ENCODE measurements around the gene ABCF2. TPM values are rescaled to one million over a fixed set of nuclear protein-coding genes. Genes with fewer than 3 reads are reported as not detected.

The ABCF2 gene
- total RNA-seq, 2 donors from 2014 or later = 25.3 to 44.1 TPM

- Histone ChIP-seq H3K9me3 (no peaks in the 10 kb centered on the region), H3K36me3 (no peaks in the 10 kb centered on the region), H3K27ac (no peak overlapping the region), H3K27me3 (replicated peaks; ENCODE audit: insufficient read depth) (no peaks in the 10 kb centered on the region), H3K4me1 (ENCODE audit: control insufficient read depth in 1 of 2, low read depth in 2 of 2) (no peaks in the 10 kb centered on the region), H3K4me3 (no peak overlapping the region)
- TF ChIP-seq CTCF (IDR thresholded peaks at IDR 0.05) = no peak
- DNase-seq (ENCODE audit: low spot score) (no peak), ATAC-seq (ENCODE audit: insufficient number of reproducible peaks, low FRiP score, low read depth) (no peak)
Observed at GRCh38 chr7:151181011-151181431, 46.0 kb downstream of the ABCF2 start.

- Histone ChIP-seq H3K4me3 (no peak overlapping the region), H3K9me3 (no peaks in the 10 kb centered on the region), H3K27me3 (replicated peaks; ENCODE audit: insufficient read depth) (peaks cover 4% of the 10 kb centered on the region), H3K4me1 (ENCODE audit: control insufficient read depth in 1 of 2, low read depth in 2 of 2) (peaks cover 0 to under 1% of the 10 kb centered on the region in 2 donors), H3K36me3 (no peaks in the 10 kb centered on the region), H3K27ac (no peak overlapping the region)
- ATAC-seq (ENCODE audit: insufficient number of reproducible peaks, low FRiP score, low read depth) (no peak), DNase-seq (ENCODE audit: low spot score) (no peak)
- no peak for TF ChIP-seq CTCF (IDR thresholded peaks at IDR 0.05)
Observed at GRCh38 chr7:151179946-151180345, 47.1 kb downstream of the ABCF2 start.

- ATAC-seq (ENCODE audit: insufficient number of reproducible peaks, low FRiP score, low read depth) (no peak), DNase-seq (ENCODE audit: low spot score) (no peak)
- Histone ChIP-seq H3K36me3 (no peaks in the 10 kb centered on the region), H3K9me3 (no peaks in the 10 kb centered on the region), H3K27me3 (replicated peaks; ENCODE audit: insufficient read depth) (peaks cover 4% of the 10 kb centered on the region), H3K4me3 (no peak overlapping the region), H3K27ac (no peak overlapping the region), H3K4me1 (ENCODE audit: control insufficient read depth in 1 of 2, low read depth in 2 of 2) (peaks cover 0 to 6% of the 10 kb centered on the region in 2 donors)
- no peak for TF ChIP-seq CTCF (IDR thresholded peaks at IDR 0.05)
Observed at GRCh38 chr7:151179287-151179860, 47.6 kb downstream of the ABCF2 start.

GRCh38 chr7:151178831-151179230 is 48.2 kb downstream of the ABCF2 start:
- no peak for ATAC-seq (ENCODE audit: insufficient number of reproducible peaks, low FRiP score, low read depth)
- TF ChIP-seq CTCF (IDR thresholded peaks at IDR 0.05) = no peak
- H3K27me3 ChIP-seq (replicated peaks; ENCODE audit: insufficient read depth) = peaks cover 4% of the 10 kb centered on the region

GRCh38 chr7:151178236-151178635 is 48.8 kb downstream of the ABCF2 start:
- H3K4me3 ChIP-seq = no peak overlapping the region
- ATAC-seq (ENCODE audit: insufficient number of reproducible peaks, low FRiP score, low read depth) (no peak), DNase-seq (ENCODE audit: low spot score) (no peak)
- TF ChIP-seq CTCF (IDR thresholded peaks at IDR 0.05) = no peak
- no peaks in the 10 kb centered on the region for H3K36me3 ChIP-seq
- peaks cover 4% of the 10 kb centered on the region for H3K27me3 ChIP-seq (replicated peaks; ENCODE audit: insufficient read depth)
- H3K4me1 ChIP-seq (ENCODE audit: control insufficient read depth in 1 of 2, low read depth in 2 of 2) = peaks cover 0 to 7% of the 10 kb centered on the region in 2 donors
- H3K27ac ChIP-seq = no peak overlapping the region
- no peaks in the 10 kb centered on the region for H3K9me3 ChIP-seq

More at GRCh38 chr7:151178831-151179230, 48.2 kb downstream of the ABCF2 start:
- H3K36me3 ChIP-seq = no peaks in the 10 kb centered on the region
- H3K4me3 ChIP-seq = no peak overlapping the region
- H3K9me3 ChIP-seq = no peaks in the 10 kb centered on the region
- H3K27ac ChIP-seq = no peak overlapping the region
- DNase-seq (ENCODE audit: low spot score) = no peak
- H3K4me1 ChIP-seq (ENCODE audit: control insufficient read depth in 1 of 2, low read depth in 2 of 2) = peaks cover 0 to 7% of the 10 kb centered on the region in 2 donors

Data from thoracic aorta (tissue), 2 donors.